Ascending aorta (tissue), 2 donors: ENCODE results near the gene CILP. TPM values are rescaled to one million over a fixed set of nuclear protein-coding genes. Genes with fewer than 3 reads are reported as not detected.
"Not testable (repeated sequence)": the region's sequence is repeated elsewhere in the genome, so short reads cannot be mapped to it uniquely, and the experiment has no call there.

Experiments
- DNase-seq, 2 donors: peaks; one replicate each; pipeline ENCODE4 v3.0.0-alpha.2; 2019; ENCODE audit warnings: low spot score in 2 of 2
- H3K27ac ChIP-seq, 2 donors: fragments of 200-600 bp; sonication (generic); one replicate each; pipeline ENCODE4 v1.5.1; 2016 to 2017; ENCODE audit warnings: mild to moderate bottlenecking in 1 of 2
- H3K27me3 ChIP-seq: fragments of 200-600 bp; sonication (generic); one replicate; pipeline ENCODE4 v1.5.1; 2017
- H3K36me3 ChIP-seq, 2 donors: fragments of 200-600 bp; sonication (generic); one replicate each; pipeline ENCODE4 v1.5.1; 2016
- H3K4me1 ChIP-seq, 2 donors: fragments of 200-600 bp; sonication (generic); one replicate each; pipeline ENCODE4 v1.5.1; 2016 to 2017; ENCODE audit warnings: mild to moderate bottlenecking in 1 of 2
- H3K4me3 ChIP-seq, 2 donors: fragments of 200-600 bp; sonication (generic); one replicate each; pipeline ENCODE4 v1.5.1; 2016 to 2017; ENCODE audit warnings: mild to moderate bottlenecking in 1 of 2
- H3K9me3 ChIP-seq, 2 donors: fragments of 200-600 bp; sonication (generic); one replicate each; pipeline ENCODE4 v1.5.1; 2016
- CTCF ChIP-seq, 3 experiments: fragments of 200-600 bp in 2 of 3; fragments of 450-650 bp in 1 of 3; sonication (generic) in 2 of 3; IDR thresholded peaks; one replicate each; pipeline ENCODE4 v1.5.1; 2016 to 2019; ENCODE audit warnings: antibody characterized with exemption in 3 of 3, mild to moderate bottlenecking in 1 of 3, moderate library complexity in 1 of 3
- intact Hi-C: fragments of 100-400 bp; cut with DNase I; formaldehyde crosslinking; loops from one replicate; pipeline ENCODE4 v1.15.1; 2023
- total RNA-seq: library from RNA; depleted of rRNA; stranded (reverse); fragments of >200 nt; gene quantifications from one replicate; pipeline ENCODE4 v1.1.0, GENCODE V29; 2016

CILP gene
- total RNA-seq, 1 donor from 2014 or later, result 1.8 TPM

- no peaks in the 10 kb centered on the region for H3K27me3 ChIP-seq
- H3K36me3 ChIP-seq, result peaks cover 0 to 15% of the 10 kb centered on the region in 2 donors
- DNase-seq, result no peak
- no peak for TF ChIP-seq CTCF (IDR thresholded peaks at IDR 0.05)
- H3K27ac ChIP-seq, result no peak overlapping the region
- no peak overlapping the region for H3K4me3 ChIP-seq
- intact Hi-C loops, result no loop called here
- H3K9me3 ChIP-seq, result no peaks in the 10 kb centered on the region
- no peaks in the 10 kb centered on the region for H3K4me1 ChIP-seq
These were observed 35.7 kb upstream of the CILP start for GRCh38 chr15:65246939-65247338.

GRCh38 chr15:65246026-65246714 lies 34.9 kb upstream of the CILP start:
- peaks cover 0 to 15% of the 10 kb centered on the region in 2 donors for H3K36me3 ChIP-seq
- H3K27ac ChIP-seq, result no peak overlapping the region
- DNase-seq, result no peak
- intact Hi-C loops, result no loop called here
- H3K4me1 ChIP-seq, result no peaks in the 10 kb centered on the region
- no peak for TF ChIP-seq CTCF (IDR thresholded peaks at IDR 0.05)
- no peaks in the 10 kb centered on the region for H3K9me3 ChIP-seq
- no peaks in the 10 kb centered on the region for H3K27me3 ChIP-seq
- no peak overlapping the region for H3K4me3 ChIP-seq

- no peaks in the 10 kb centered on the region for H3K27me3 ChIP-seq
- no peak overlapping the region for H3K4me3 ChIP-seq
- DNase-seq, result no peak
- no peak for TF ChIP-seq CTCF (IDR thresholded peaks at IDR 0.05)
- H3K27ac ChIP-seq, result no peak overlapping the region
- peaks cover 0 to 12% of the 10 kb centered on the region in 2 donors for H3K36me3 ChIP-seq
- no peaks in the 10 kb centered on the region for H3K4me1 ChIP-seq
- H3K9me3 ChIP-seq, result no peaks in the 10 kb centered on the region
- intact Hi-C loops, result no loop called here
These were observed 34.0 kb upstream of the CILP start for GRCh38 chr15:65245096-65245856.

GRCh38 chr15:65244638-65245037 lies 33.4 kb upstream of the CILP start:
- Histone ChIP-seq H3K4me3 (no peak overlapping the region), H3K27me3 (no peaks in the 10 kb centered on the region), H3K27ac (no peak overlapping the region), H3K9me3 (no peaks in the 10 kb centered on the region), H3K4me1 (no peaks in the 10 kb centered on the region), H3K36me3 (peaks cover 0 to 12% of the 10 kb centered on the region in 2 donors)
- intact Hi-C loops, result no loop called here
- no peak for DNase-seq
- no peak for TF ChIP-seq CTCF (IDR thresholded peaks at IDR 0.05)

GRCh38 chr15:65236443-65236842 lies 25.2 kb upstream of the CILP start:
- H3K27ac ChIP-seq, intact Hi-C loops, H3K4me3 ChIP-seq, H3K27me3 ChIP-seq, DNase-seq, H3K4me1 ChIP-seq, H3K9me3 ChIP-seq, H3K36me3 ChIP-seq: not testable (repeated sequence)

GRCh38 chr15:65233696-65234095 lies 22.4 kb upstream of the CILP start:
- H3K4me1 ChIP-seq, result no peaks in the 10 kb centered on the region
- no peak for TF ChIP-seq CTCF (IDR thresholded peaks at IDR 0.05)
- no peak overlapping the region for H3K4me3 ChIP-seq
- intact Hi-C loops, result no loop called here
- no peaks in the 10 kb centered on the region for H3K36me3 ChIP-seq
- no peak overlapping the region for H3K27ac ChIP-seq
- H3K27me3 ChIP-seq, result no peaks in the 10 kb centered on the region
- no peak for DNase-seq
- H3K9me3 ChIP-seq, result no peaks in the 10 kb centered on the region
